GM19463 (cell line): ENCODE data around the gene RASAL2.
A peak's percentile ranks its signal among the peaks of the same experiment; 100 is the strongest.
"Not testable (repeated sequence)": the region's sequence is repeated elsewhere in the genome, so short reads cannot be mapped to it uniquely, and the experiment has no call there.

Experiments
- ATAC-seq: cut with Tn5 transposase; IDR thresholded peaks from one replicate; pipeline ENCODE4 v1.9.1; 2021; ENCODE audit warnings: mild to moderate bottlenecking, moderate library complexity; ENCODE audit not compliant: unreplicated experiment

RASAL2 gene

DNA sequence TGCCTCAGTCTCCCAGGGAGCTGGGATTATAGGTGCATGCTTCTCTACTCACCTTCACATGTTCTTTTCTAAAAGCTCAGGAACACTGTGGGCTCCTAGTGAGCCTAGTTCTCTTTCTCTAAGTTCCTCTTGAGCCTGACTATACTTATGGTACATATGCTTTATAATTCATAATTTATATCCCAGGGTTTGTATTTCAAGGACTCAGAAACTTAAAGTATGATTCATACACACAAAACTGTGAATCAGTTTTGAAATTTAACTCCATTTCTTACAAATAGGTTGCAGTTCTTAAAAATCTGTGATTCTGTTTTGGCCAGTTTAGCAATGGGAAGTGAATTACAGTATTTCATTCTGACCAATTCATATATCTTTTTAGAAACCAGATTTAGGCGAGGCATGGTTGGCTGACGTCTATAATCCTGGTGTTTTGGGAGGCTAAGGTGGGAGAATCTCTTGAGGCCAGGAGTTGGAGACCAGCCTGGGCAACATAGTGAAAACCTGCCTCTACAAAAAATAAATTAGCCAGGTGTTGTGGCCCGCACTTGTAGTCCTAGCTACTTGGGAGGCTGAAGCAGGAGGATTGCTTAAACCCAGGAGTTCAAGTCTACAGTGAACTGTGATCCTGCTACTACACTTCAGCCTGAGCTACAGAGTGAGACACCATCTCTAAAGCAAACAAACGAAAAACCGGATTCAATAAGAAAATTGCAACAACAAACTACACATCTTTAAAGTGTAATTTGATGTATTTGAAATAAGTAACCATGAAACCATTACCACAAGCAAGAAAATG is 15.6 kb downstream of the RASAL2 start:
- no peak for ATAC-seq

DNA sequence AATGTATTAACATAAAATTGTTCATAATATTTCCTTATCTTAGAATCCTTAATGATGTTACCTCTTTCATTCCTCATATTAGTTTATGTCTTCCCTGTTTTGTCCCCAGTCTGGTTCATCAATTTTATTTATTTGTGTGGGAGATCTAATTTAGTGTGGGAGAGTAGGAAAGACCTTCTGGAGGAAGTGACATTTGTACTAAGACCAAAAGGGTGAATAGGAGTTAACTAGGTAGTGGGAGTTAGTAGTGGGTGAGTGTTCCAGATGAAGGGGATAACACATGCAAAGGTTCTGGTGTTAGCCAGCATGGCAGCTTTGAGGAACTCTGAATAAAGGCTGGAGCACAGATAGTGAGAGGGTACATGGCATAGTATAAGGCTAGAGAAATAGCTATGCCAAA is 21.4 kb downstream of the RASAL2 start:
- no peak for ATAC-seq

DNA sequence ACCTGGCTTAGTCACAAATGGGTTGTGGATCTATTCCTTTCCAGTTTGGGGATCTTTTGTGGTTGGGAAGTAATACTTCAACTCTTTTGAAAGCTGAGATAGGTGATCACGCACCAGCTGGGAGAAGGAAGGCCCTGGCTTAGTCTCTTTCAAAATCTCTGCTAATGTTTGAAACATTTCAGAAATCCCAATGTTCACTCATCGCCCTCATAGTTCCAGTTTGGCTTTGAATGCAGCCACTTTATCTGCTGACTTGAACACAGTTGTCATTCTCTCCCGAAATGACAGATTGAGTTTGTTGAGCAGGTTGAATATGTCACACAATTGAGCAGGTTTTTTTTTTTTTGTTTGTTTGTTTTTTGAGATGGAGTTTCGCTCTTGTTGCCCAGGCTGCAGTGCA is 24.6 kb downstream of the RASAL2 start:
- no peak for ATAC-seq

DNA sequence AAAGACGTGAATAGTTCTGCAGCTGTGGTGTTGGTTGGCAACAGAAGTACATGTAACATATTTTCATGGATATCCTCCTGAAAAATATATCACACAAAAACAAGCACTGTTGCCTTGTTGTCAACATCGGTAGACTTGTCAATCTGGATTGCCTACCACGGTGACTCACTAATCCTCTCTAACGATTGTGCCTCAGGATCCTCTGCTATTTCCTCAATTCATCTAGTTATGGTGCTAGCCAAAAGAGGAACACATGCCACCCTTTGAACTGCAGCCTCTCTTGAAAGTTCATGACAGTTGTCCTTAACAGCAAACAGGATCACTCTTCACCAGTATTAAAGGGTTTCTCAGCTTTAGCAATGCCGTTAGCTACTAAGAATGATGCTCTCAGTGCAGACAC is 25.7 kb downstream of the RASAL2 start:
- no peak for ATAC-seq

DNA sequence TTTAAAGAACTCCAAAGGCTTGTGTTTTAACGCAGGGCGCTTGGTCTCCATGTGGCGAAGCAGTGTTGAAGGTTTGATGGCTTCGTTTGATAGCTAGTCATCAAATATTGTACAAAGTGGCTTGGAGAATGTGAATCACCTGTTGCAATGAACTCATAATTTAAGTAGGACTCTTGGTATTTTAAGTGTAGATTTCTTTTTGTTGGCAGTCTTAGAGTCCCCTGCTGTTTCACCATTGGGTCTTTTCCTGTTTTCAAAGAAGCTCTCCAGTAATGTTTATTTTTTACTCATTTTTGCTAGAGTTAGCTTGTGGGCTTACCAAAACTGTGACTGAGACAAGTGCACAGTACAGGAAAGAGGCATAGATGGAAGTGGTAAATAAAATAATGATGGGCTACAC is 26.2 kb downstream of the RASAL2 start:
- no peak for ATAC-seq

DNA sequence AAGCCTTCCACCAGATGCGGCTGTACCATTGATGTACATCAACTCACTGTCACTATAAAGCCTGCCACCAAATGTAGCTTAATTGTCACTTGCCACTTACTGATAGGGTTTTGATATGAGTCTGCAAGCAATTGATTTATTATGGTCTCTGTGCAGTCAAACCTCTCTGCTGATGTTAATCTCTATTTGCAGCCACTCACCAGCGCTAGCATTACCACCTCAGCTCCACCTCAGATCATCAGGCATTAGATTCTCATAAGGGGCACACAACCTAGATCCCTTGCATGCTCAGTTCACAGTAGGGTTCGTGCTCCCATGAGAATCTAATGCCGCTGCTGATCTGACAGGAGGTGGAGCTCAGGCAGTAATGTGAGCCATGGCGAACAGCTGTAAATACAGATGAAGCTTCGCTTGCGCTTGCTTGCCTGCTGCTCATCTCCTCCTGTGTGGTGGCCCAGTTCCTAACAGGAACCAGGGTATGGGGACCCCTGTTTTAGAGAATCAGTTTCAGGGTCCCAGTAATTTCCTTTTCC is 26.7 kb downstream of the RASAL2 start:
- not testable (repeated sequence) for ATAC-seq

DNA sequence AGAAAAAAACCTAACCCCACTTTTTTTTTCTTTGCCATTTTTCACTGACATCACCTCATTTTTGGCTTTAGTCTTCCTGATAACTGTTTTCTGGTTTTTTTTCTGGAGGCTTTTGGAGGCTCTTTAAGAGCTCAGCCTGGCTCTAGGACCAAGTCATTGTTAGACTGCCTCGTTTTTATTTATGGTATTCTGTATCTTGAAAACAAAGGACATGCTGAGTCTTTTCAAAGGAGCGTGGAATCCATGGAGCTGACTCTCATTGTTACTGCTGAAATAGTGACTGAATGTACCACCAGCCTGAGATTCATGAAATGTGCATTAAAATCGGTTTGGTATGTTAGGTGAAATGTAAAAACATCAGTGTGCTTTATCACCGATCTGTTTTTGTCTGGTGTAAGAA is 28.0 kb downstream of the RASAL2 start:
- no peak for ATAC-seq

DNA sequence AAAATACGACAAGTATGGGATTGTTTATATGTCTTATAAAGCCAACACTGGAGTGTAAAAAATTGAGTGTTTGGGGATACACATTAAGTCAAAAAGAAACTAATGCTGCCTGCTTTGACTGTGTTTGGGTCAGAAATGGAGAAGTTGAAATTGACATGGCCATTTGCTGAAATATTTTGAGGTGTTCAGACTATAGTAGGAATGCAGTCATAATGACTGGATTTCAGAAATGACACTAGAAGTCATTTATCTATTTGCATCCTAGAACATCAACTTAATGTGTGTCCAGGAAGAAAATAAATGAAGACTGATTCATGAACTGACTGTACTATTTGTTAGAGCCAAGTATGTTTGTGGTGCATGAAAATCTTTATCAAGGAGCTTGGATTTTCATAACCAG is 28.4 kb downstream of the RASAL2 start:
- peak; percentile 46 for ATAC-seq

DNA sequence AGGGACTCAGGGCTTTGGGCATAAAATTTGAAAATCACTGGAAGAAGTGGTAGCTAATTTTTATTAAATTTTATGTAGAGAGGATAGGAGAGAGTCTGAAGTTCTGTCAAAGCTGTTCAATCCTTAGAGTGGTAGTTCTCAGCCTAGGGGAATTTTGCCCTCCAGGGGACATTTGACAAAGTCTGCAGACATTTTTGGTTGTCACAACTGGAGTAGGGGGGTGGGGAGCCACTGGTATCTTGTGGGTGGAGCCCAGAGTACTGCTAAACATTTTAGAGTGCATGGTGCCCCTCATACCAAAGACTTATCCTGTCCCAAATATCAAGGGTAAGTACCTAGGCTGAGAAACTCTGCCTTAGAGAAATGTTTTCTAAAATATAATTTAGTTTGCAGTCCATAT is 30.2 kb downstream of the RASAL2 start:
- ATAC-seq = no peak

DNA sequence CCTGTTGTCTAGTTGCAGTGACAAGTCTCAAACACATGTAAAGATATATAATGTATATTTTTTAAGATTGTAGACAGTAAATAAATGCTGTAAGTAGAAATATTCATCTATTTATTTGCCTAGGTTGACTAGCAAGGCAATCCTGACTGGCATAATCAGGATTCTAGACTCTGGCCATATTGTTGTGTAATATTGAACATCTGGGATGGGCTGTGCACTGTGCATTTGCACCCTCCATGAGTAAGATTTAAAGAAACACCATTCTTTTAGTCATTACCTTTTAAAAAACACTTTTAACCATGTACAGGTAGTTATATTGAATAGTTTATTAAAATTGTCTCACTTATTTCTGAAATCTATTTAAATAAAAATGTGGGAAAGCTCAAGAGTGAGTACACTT is 32.4 kb downstream of the RASAL2 start:
- ATAC-seq = no peak

DNA sequence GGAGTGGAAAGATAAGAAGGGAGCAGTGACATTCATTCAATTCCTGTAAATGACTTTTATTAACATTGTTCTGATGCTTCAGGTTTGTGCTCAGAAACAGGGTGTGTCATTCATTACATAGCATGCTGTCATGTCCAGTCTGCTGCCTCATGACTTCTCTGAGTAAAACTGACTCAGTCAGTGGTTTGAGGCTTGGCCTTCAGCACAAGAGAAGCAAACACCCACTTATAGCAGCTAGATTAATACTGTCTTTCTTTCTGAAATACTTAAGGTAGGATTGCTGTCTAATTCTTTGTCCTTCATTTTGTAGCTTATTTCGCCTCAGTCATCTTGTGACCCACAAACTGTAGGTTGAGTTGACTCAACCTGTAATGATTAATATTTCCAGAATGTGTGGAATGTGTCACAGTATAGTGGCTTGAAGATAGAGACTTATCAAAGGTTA is 32.9 kb downstream of the RASAL2 start:
- peak; percentile 65 for ATAC-seq

DNA sequence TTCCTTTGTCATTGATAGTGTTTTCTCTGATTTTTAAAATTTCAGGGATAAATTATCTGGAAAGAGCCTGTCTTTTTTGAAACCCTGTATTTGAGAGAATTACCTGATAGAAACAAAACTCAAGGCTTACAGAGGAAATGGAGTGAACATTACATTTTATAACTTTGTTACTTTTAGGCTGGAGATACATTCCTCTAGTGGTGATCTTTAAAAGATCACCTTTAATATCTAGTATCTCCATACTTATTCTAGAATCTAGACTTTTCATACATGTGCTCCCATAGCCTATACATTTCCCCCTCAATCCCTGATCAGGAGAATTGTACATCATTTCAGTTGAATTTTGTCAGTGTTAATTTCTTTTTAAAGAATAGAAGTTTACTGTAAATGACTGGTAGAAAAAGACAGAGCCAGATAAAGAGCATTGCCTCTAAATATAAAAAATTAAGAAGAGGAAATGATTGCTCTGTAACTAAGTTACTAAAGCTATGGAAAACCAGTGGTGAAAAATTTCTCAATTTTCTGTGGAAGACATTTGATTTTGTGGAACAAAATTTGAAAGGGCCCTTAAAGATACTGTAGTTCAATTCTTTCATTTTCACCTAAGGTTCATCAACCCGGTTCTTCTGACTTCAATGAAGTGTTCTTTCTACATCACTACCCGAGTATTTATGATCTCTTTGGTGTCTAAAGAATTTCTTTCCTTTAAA is 33.7 kb downstream of the RASAL2 start:
- no peak for ATAC-seq

DNA sequence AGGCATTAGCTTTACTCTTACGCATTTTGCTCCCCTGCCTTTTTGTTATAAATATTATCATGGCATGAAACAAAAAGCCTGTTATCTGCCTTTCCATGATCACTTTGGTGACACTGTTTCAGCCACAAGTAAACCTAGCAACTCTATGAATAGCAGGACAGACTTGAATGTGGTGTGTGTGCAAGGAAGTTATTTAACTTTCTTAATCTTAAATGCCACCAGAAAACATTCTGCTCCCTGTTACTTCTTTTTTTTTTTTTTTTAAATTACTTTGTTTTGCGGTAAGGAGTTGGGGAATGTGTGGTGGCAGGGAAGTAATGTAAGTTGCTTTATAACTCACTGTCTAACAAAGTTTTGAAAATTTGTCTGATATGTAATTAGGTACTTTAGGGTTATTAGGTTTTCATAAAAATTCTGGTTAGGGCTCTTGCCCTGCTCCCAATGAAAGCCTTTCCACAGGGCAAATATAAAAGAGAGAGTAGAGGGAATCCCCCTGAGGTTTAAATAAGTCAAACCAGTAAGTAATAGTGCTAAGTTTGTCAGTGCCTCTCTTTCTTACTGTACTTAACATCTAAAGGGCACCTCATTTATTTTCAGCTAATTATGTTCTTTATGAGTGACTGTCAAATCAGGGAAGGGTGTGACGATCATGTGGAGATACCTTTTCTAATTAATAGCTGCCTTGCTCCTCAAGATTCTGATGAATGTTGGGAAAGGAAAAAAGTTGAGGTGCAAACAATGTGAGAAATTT is 39.5 kb downstream of the RASAL2 start:
- ATAC-seq = no peak

DNA sequence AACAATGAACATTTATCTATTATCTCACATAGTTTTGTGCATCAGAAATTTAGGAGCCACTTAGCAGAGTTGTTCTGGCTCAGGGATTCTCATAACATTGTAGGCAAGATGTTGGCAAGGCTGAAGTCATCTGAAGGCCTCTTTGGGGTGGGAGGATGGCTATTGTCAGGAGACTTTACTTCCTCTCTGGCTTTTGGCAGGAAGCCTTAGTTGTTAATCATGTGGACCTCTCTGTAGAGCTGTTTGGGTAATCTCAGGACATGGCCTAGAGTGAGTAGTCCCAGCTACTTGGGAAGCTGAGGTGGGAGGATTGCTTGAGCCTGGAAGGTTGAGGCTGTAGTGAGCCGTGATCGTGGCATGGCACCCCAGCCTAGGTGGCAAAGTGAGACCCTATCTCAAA is 40.2 kb downstream of the RASAL2 start:
- no peak for ATAC-seq

DNA sequence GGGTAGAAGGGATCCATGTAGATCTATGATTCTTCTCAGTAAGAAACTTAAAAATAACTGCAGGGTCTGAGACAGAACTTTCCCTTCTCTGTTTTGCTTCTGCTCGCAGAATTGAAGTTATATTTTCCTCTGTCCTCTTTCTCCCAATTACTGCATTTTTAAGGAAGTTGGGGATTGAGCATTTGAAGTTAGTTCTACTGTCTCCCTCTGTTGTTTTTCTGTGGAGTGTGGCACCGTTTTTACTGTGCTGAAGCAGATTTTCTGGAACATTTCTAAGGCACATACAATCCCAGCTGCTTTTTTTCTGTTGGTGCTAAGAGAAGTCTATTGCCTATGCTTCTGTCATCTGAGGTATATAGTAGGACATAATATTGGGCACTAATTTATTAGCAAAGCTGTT is 43.3 kb downstream of the RASAL2 start:
- ATAC-seq = no peak

DNA sequence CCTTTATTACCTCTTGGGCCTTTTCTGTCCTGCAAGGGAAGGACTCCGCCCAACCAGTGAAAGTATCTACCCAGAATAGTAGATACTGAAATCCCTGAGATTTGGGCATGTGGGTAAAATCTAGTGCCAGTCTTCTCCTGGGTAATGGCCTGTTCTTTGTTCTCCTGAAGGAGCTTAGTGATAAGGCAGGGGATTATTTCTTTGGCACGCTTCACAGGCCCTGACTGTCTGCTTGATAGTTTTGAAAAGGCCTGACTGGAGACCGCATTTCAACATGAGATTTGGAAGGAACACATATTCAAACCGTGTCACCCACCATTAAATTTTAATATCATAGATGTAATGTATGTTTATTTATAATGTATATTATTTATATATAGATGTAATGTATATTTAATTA is 48.9 kb downstream of the RASAL2 start:
- ATAC-seq = no peak

DNA sequence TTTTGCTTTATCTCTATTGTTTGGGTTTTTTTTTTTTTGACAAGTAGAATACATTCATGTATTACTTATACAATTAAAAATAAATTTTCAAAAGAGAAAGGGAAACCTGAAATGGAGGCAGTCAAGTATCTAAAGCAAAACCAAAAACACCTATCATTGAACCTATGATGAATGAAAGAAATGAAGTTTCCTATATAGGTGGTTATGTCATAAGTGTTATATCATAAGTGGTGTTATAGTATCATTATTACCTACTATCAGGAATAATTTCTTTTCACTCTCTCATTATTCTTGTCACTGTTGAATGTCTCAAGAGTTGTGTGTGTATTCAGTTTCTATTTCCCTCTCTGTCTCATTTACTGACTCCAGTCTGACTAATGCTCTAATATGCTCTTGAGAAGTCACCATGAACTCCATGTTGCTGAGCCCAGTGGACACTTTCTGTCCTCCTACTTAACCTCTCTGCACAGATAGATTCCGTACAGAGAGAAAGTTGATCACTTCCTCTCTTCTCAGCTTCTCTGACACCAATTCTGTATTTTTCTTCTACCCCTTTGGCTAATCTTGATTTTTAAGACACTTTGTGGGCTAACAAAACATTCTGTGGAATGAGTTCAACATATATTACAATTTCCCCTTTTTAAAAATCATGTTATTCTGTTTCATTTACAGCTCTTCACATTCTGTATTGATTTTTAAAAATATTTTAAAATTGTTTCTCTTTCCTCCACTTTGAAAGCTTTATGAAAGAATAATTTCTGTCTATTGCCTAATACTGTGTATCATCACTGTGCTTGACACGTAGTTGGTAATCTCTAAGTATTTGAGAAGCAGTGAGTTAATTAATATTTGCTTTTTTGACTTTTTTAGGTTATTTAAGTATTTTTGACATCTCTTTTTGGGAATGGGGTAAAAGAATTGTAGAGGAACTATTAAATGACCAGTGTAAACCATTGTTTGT is 50.1 kb downstream of the RASAL2 start:
- ATAC-seq = peak; percentile 42

DNA sequence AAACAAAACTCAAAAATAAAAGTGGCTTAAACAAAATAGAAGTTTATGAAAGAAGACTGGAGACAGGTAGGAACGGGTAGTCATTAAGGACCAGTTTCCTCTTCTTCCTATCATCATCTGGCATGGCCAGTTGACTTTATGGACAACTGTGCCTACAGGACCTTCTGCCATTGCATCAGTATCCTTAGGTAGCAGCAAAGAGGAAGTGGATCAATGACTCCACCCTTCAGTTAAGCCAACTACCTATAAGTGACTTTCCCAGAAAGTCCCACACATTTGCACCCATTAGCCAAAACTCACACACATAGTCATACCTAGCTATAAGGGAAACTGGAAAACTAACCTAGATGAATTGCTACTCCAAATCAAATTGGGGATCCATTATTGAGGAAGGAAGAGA is 51.7 kb downstream of the RASAL2 start:
- no peak for ATAC-seq

DNA sequence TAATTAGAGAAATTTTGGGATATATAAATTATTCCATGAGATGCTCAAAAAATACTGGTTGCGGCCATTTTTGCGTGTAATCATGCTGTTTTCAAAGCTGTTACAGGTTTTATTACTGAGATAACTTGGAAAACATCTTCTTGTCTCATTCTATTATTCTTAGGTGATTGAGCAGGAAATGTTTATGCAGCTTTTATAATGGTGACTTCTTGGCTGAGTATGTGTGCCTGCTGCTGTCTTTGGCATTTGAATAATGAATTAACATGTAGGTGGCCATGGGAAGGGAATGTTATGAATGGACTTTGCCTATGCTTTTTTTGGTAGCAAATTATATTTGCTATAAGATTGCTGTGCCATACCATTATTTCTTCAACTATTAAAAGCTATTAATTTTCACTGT is 52.5 kb downstream of the RASAL2 start:
- ATAC-seq = no peak

DNA sequence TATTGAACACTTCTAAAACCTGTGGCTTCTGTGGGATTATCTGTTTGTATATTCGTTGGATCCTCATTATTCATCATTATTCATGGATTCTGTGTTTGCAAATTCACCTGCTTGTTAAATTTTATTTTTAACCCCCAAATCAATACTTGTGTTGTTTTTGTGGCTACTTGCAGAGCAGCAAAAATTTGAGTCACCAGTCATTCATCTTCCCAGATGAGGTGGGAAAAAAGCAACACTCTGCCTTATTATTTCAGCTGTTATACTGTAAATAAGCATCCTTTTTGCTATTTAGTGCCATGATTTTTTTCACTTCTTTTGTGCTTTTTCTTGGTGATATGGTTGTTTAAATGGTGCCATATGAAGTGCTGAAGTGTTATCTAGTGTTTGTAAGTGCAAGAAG is 56.7 kb downstream of the RASAL2 start:
- ATAC-seq = no peak
